AG04450 (cell line): ENCODE data around the gene UNC13A. TPM values are rescaled to one million over a fixed set of nuclear protein-coding genes. Genes with fewer than 3 reads are reported as not detected.

Source experiments
- CTCF ChIA-PET: fragments of 300-600, 350-600 bp; formaldehyde crosslinking; extraction: SDS; loops from one replicate; lab custom pipeline; 2022; ENCODE audit warnings: antibody characterized with exemption, inconsistent platforms; lab: Charles Lee
- POLR2A ChIA-PET: fragments of 350-600 bp; formaldehyde crosslinking; extraction: SDS; loops from one replicate; lab custom pipeline; 2021; ENCODE audit warnings: antibody characterized with exemption, inconsistent platforms; lab: Yijun Ruan, JAX
- DNase-seq: peaks from one replicate; pipeline ENCODE4 v3.0.0-alpha.2; 2011; ENCODE audit warnings: low read depth, low spot score
- H3K27ac ChIP-seq: one replicate; pipeline ENCODE4 v1.5.1; 2012; ENCODE audit warnings: low read depth, low read length, control low read depth
- H3K27me3 ChIP-seq: one replicate; pipeline ENCODE4 v1.6.0; 2012; ENCODE audit warnings: low read length; ENCODE audit not compliant: control insufficient read depth, insufficient read depth
- H3K4me3 ChIP-seq: 2 replicates; pipeline ENCODE4 v1.5.1; 2011; ENCODE audit warnings: mild to moderate bottlenecking, low read depth, low read length, control low read depth
- H3K9me3 ChIP-seq: 2 replicates; pipeline ENCODE4 v1.5.1; 2012; ENCODE audit warnings: low read length; ENCODE audit not compliant: control insufficient read depth, insufficient read depth
- polyA plus RNA-seq: library from polyadenylated mRNA; depleted of rRNA; stranded (reverse); fragments of >200 nt; gene quantifications from 2 replicates; pipeline ENCODE4 v1.2.3, GENCODE V29; 2011
- TF ChIP-seq, protein P1 (sequence below): IDR thresholded peaks from 2 replicates; pipeline ENCODE4 v1.5.1; 2011; ENCODE audit warnings: low read depth, low read length, control low read depth, inconsistent platforms

The UNC13A gene
- polyA plus RNA-seq, 1 experiment, result 0.04 TPM

DNA sequence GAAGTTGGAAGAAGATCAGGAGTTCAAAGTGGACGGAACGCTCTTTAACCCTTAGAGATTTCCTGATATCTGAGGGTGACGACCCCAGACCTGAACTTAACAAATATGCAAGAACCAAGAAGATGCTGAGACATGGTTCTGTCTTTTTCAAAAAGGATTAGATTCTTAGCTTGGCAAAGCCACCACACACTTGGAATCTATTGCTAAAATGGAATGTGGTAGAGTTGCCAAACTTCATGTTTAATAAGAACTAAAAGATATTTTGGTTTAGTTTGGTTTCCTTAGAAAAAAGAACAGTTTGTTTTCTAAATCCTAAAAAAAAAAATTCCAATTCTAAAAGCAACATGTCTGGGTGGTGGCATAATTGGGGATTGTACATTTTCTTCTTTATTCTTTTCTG is 29.5 kb downstream of the UNC13A start:
- Histone ChIP-seq H3K27ac (no peak overlapping the region), H3K9me3 (peaks cover 12% of the 10 kb centered on the region), H3K27me3 (peaks cover 3% of the 10 kb centered on the region), H3K4me3 (no peak overlapping the region)
- POLR2A ChIA-PET, result no interaction called here
- no peak for DNase-seq
- TF ChIP-seq, protein P1, sequence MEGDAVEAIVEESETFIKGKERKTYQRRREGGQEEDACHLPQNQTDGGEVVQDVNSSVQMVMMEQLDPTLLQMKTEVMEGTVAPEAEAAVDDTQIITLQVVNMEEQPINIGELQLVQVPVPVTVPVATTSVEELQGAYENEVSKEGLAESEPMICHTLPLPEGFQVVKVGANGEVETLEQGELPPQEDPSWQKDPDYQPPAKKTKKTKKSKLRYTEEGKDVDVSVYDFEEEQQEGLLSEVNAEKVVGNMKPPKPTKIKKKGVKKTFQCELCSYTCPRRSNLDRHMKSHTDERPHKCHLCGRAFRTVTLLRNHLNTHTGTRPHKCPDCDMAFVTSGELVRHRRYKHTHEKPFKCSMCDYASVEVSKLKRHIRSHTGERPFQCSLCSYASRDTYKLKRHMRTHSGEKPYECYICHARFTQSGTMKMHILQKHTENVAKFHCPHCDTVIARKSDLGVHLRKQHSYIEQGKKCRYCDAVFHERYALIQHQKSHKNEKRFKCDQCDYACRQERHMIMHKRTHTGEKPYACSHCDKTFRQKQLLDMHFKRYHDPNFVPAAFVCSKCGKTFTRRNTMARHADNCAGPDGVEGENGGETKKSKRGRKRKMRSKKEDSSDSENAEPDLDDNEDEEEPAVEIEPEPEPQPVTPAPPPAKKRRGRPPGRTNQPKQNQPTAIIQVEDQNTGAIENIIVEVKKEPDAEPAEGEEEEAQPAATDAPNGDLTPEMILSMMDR, result no peak
- CTCF ChIA-PET, result no interaction called here

DNA sequence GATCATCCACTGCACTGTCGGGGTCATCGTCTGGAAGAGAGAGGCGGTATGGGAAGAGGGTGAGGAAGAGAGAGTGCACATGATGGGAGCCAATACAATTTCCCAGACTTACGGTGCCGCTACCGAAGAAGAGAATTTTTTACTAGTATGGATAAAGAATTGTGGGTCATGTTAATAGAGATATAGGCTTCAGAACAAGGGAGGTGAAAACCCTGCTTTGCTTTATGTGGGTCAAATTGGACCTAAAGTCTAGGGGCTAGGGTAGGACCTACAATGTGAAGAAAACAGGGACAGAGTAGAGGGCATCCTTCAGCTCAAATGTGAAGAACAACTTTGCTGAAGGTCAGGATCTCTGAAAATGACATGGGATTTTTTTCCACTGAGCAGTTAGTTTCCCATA is 29.9 kb downstream of the UNC13A start:
- peaks cover 12% of the 10 kb centered on the region for H3K9me3 ChIP-seq
- POLR2A ChIA-PET, result no interaction called here
- no peak for DNase-seq
- peaks cover 3% of the 10 kb centered on the region for H3K27me3 ChIP-seq
- CTCF ChIA-PET, result no interaction called here
- no peak overlapping the region for H3K4me3 ChIP-seq
- no peak overlapping the region for H3K27ac ChIP-seq
- TF ChIP-seq, protein P1, result no peak

DNA sequence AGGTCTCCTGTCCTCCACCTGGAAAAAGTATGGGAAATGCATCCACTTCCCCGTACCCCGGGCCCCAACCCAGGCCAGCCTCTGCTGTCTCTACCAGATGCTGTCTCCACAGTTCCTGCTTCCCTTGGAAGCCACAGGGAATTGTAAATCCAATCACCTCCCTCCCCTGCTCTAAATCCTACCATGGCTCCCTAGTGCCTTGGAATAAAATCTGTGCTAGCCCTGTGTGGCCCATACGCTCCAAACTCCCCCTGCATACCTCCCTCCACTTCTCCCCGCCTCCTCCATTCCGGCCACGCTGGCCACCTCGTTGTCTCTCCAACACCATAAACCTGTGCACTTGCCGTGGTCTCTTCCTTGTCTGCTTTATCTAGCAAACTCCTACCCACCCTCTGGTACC is 31.2 kb downstream of the UNC13A start:
- Histone ChIP-seq H3K9me3 (peaks cover 12% of the 10 kb centered on the region), H3K27ac (no peak overlapping the region), H3K27me3 (peaks cover 3% of the 10 kb centered on the region), H3K4me3 (no peak overlapping the region)
- ChIA-PET POLR2A (no interaction called here), CTCF (no interaction called here)
- DNase-seq, result no peak
- TF ChIP-seq, protein P1, result no peak

DNA sequence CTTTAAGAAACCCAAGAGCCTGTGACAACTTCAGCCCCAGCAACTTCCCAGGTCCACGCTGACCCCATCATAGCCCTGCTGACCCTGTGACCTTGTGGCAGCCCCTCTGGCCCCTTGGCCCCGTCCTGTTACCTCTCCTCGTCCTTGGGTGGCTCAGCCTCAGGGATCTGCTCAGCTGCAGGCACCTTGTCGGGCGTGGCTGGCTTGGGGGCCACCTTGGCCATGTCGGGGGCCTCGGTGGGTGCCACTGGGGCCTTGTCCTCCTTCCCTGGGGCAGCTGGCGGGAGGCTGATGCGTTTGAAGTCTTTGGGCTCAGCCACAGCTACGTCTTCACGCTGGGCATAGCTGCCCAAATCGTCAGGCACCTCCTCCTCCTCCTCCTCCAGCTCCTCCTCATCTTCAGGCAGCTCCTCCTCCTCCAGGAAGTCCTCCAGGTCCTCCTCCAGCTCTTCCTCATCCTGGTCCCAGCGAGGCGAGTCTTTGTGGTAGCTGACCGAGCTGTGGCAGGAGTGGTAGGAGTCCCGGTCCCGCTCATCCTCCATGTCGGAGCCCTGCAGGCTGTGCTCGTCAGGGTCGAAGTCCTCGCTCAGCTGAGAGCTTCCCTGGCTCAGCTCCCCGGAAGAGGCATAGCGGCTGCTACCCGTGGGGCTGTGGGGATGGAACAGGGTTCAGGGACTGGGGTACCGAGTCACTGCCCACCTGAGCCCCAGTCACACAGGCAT is 32.2 kb downstream of the UNC13A start:
- no peak overlapping the region for H3K27ac ChIP-seq
- no peak for DNase-seq
- ChIA-PET CTCF (interaction anchor here (0.5 kb wide), 1 partner anchor 20 kb away, joined by 7 read pairs; no protein-coding TSS in a partner anchor), POLR2A (interaction anchor here (0.7 kb wide), 1 partner anchor 42 kb away, joined by 10 read pairs; no protein-coding TSS in a partner anchor)
- TF ChIP-seq, protein P1, result no peak
- H3K27me3 ChIP-seq, result peaks cover 3% of the 10 kb centered on the region
- peaks cover 12% of the 10 kb centered on the region for H3K9me3 ChIP-seq
- H3K4me3 ChIP-seq, result no peak overlapping the region

DNA sequence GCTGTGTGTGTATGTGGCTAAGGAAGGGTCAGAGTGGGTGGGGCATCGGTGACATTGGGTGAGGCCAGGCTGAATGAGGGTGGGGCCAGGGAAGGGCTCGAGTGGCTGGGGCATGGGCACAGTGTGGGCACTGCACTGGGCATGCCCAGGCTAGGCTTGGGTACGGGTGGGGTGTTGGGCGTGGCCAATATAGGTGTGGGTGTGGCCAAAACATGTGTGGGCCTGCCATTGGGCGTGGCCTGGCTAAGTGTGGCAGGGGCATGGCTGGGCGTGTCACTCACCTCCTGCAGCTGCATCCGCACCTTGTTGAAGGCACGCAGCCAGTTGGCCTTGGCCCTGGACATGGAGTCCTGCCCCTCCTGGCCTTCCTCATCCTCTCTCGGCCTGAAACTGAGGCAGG is 33.2 kb downstream of the UNC13A start:
- H3K9me3 ChIP-seq, result peaks cover 12% of the 10 kb centered on the region
- no peak for DNase-seq
- peaks cover 3% of the 10 kb centered on the region for H3K27me3 ChIP-seq
- H3K27ac ChIP-seq, result no peak overlapping the region
- H3K4me3 ChIP-seq, result no peak overlapping the region
- POLR2A ChIA-PET, result no interaction called here
- CTCF ChIA-PET, result no interaction called here
- TF ChIP-seq, protein P1, result no peak
